Stimulated activated CD4-positive, alpha-beta T cell treated with anti-CD3 and anti-CD28 coated beads, Interleukin-1b, Interleukin-23, amount 100 ng/mL, for 48 hours (primary cell): ENCODE results near the gene RNF151.

Experiments used
- DNase-seq: peaks from one replicate; pipeline ENCODE4 v3.0.0-alpha.2; 2020

RNF151 gene

DNA sequence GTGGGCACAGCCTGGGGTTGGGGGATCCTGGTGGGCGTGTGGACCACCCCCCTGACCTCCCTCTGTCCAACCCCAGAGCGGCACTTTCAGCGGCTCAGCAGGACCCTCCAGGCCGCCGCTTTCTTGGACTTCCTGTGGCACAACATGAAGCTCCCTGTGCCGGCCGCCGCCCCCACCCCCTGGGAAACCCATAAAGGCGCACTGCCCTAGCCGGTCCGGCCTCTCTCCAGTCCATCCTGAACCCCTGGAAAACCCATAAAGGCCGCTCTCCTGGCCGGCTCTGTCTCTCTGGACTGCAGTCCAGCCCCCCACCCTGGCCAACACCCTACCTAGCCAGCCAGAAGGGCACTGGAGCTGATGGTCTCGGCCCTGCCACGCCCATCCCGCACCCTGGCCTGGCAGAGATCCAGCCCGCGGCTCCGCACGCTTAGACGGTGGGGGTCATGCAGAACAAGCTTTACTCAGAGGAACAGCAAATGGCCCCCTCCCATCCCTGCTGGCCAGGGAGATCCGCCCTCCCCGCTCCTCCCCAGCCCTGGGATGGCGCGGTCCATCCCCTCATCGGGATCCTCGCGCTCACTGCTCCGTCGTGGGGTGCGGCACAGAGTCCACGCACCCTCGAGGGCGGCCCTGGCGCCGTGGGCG lies 11.9 kb downstream of the RNF151 start:
- DNase-seq = no peak

DNA sequence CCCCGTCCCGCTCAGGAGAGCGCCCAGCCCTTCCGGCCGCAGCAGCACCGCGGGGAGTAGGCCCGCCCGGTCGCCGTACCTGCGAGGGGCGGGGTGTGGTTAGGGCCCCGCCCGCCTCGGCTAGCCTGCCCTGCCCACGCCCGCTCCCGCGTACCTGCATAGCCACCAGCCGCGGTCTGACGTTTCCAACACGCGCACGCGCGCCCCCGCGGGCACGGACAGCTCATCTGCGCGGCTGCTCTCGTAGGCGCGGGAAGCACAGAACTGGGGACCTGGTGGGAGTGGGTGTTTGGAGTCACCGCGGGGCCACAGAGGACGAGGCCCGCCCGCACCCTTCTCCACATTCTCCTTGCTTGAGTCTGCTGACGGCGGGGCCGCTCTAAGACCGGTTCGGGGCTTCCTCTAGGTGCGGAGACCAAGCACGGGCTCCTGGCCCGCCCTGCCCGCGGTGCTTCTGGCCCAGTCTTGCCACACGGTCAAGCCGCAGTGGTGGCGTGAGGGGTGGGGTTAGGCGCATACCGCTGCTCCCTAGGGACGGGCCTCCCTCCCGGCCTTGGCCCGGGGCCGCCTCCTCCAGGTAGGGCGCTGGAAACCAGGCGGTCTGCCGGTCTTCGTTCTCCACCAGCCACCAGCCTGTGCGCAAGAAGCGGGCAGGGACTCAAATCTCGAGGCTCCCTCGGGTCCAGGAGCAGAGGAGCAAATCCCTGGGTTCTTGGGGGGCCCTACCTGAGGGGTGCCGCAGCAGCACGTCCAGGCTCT lies 12.8 kb downstream of the RNF151 start:
- DNase-seq = peak; percentile 40

DNA sequence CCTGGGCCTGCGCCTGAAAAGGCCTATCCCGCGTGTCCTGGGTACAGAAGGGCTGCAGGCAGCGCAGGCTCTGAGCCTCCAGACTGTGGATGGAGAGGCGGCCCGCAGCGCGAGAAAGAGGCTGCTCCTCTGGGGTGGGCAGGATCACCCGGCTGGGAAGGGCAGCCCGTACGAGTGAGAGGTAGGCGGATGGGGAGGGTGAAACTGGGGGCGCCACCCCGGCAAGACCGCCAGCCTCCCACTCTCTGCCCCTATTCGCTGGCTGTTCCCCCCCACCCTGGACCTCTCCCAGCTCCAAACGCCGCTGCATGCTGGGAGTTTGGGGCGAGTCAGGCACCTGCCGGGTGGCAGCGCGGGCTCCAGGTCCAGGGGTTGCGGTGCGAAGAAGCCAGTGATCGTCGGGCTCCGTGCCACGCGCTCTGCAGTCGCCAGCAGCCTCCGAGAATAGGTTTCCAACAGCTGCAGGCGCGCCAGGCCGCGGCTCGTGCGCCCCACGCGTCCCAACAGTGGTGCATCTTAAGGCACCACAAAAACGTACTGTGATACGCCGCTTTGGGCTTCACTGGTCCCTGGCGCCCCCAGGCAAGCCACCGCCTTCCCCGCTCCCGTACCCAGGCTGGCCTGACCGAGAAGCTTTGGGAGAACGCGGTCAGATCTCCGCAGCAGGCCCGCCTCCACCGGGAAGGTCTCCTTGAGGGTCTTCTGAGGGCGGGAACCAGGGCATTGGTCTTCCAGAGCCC lies 13.5 kb downstream of the RNF151 start:
- DNase-seq = no peak

DNA sequence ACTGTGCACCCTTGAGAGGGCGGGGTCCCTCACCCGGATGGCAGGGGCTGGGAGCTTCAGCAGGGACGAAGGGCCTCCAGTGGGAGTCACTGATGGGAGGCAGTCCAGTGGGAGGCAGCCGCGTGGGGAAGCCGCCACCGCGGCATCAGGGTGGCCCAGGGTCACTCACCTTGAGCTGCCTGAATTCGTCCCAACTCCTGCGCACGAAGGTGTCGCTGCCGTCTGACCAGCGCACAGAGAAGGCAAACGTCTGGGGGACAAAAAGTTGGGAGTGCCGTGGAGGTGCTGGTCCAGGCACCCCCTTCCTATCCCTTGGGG lies 14.1 kb downstream of the RNF151 start:
- DNase-seq = no peak

DNA sequence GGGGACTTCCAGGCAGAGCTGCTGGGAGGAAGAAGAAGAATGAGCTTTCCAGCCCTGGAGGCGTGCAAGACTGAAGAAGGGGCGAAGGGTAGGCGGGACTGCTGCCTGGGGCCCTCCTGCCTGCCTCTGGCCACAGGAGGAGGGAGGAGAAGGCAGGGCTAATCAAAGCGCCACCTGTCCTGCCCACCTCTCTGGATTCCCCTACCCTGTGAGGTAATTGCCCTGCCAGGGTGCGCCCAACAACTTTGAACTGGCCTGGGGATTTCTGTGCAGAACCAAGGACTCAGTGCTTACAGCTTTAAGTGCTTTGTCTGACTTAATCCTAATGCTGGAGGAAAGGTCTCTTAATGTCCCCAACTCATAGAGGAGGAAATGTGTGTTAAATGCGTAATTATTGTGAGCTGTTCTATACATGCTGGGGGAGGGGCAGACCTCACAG lies 14.8 kb downstream of the RNF151 start, which contains the start of gene NOXO1:
Gene NOXO1, minus strand, starts transcription at position 72 of the 439 bp plus-strand sequence. CDS start 290 bp downstream, outside the sequence.
- no peak for DNase-seq

GRCh38 chr16:1982013-1982433 lies 15.4 kb downstream of the RNF151 start:
- no peak for DNase-seq

- no peak for DNase-seq
These were observed 16.4 kb downstream of the RNF151 start for GRCh38 chr16:1982991-1983543.

GRCh38 chr16:1983544-1984346 lies 17.1 kb downstream of the RNF151 start, which contains the start of gene GFER:
Gene GFER (plus strand): TSS chr16:1984193. CDS start chr16:1984219, 26 bp downstream.
- DNase-seq = peak; percentile 70

GRCh38 chr16:1984347-1985225 lies 17.9 kb downstream of the RNF151 start:
- DNase-seq = no peak

DNA sequence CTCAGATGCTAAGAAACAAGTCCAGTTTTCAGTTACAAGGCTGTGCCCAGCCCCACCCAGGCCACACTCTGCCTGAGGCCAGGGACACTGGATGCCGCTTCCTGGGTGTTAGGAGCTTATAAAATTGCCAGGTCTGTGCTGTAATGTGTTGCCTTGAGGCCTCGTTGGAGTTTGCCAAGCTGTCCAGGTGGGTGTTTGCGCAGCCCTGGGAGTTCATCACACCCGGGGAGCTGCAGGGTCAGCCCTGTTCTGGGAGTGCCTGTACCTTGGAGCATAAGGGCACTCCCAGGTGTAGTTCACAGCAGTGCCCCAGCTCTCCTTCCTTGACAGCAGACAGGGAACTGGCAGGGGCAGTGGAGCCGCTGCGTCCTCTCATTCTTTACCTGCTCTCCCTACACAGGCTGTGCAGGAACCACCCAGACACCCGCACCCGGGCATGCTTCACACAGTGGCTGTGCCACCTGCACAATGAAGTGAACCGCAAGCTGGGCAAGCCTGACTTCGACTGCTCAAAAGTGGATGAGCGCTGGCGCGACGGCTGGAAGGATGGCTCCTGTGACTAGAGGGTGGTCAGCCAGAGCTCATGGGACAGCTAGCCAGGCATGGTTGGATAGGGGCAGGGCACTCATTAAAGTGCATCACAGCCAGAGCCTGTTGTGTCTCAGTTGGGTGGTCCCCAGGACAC lies 19.0 kb downstream of the RNF151 start:
- no peak for DNase-seq

- no peak for DNase-seq
These were observed 20.5 kb downstream of the RNF151 start for GRCh38 chr16:1987198-1987597.

DNA sequence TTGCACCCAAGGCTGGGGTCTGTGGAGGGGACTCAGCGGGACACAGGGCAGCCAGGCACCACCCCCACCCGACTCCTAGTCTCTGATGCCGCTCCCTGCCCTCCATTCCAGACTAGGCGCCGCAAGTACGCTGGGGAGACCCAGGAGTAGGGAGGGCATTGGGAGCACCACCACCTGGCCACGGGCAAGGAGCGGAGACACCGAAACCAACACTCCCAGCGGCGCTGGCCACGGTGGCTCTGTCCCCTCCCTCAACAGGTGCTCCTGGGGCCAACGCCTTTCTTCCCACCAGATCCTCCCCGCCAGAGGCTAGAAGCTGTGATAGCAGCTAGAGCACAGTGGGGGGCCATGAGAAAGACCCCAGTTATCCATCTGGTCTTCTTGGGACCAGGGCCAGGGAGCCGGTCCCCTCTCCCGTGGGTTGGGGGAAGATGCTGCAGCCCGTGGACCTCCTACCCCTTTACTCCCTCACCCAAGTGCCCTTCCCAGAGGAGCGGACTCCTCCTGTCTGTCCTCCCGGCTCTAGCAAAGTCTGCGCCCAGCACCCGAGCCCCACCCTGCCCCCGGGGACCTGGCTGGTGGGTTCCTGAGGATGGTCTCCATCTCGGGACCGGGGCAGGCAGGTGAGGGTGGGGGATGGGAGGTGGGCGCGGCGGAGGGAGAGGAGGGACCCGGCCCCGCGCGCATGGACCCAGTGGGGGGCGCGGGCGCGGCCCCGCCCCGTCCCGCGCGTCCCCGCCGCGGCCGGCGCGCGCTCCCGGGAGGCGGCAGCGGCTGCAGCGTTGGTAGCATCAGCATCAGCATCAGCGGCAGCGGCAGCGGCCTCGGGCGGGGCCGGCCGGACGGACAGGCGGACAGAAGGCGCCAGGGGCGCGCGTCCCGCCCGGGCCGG lies 22.8 kb downstream of the RNF151 start, which contains the start of gene SYNGR3:
Gene SYNGR3, plus strand, starts transcription at position 762 of the 892 bp plus-strand sequence. CDS start 133 bp downstream, outside the sequence.
- no peak for DNase-seq

GRCh38 chr16:1990101-1990350 lies 23.4 kb downstream of the RNF151 start:
- DNase-seq = no peak

GRCh38 chr16:1990351-1991134 lies 23.9 kb downstream of the RNF151 start:
- no peak for DNase-seq

DNA sequence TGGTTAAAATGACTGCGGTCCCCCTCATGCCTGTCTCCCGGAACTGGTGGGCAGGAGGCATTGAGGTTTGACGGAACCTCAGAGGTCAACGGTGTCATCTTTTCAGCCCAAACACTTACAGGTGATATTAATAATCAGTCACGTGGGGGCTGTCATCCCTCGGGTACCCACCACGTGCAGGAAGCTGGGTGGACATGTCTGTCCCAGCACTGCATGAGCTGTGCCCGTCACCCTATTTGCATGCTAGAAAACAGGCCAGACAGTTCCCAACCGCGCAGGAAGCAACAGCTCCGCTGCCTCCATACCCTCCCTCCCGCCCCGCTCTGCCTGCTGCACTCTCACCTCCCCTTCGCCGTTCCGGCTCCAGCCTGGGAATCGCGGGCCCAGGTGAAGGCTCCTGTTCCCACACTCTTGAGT lies 24.5 kb downstream of the RNF151 start:
- DNase-seq = peak; percentile 47

- DNase-seq = no peak
These were observed 24.9 kb downstream of the RNF151 start for GRCh38 chr16:1991588-1991947.

DNA sequence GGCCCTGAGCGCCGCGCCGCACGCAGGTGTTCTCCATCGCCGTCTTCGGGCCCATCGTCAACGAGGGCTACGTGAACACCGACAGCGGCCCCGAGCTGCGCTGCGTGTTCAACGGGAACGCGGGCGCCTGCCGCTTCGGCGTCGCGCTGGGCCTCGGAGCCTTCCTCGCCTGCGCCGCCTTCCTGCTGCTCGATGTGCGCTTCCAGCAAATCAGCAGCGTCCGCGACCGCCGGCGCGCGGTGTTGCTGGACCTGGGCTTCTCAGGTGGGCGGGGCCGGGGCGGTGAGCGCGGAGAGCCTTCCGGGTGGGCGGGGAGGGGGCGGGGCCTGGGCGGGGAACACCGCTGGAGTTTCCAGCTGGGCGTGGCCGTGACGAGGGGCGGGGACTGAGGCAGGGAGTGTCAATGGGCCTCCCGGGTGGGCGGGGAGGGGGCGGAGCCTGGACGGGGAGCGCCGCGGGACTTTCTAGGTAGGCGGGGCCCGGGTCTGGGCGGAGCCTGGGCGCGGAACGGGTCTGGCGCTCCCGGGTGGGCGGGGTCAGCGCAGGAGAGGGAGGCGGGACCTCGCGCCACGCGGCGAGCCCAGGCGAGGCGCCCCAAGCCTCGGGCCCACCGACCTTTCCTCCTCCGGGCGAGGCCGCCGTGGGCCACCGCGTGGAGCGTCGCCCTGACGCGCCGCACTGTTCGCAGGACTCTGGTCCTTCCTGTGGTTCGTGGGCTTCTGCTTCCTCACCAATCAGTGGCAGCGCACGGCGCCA lies 25.5 kb downstream of the RNF151 start:
- peak; percentile 98 for DNase-seq

DNA sequence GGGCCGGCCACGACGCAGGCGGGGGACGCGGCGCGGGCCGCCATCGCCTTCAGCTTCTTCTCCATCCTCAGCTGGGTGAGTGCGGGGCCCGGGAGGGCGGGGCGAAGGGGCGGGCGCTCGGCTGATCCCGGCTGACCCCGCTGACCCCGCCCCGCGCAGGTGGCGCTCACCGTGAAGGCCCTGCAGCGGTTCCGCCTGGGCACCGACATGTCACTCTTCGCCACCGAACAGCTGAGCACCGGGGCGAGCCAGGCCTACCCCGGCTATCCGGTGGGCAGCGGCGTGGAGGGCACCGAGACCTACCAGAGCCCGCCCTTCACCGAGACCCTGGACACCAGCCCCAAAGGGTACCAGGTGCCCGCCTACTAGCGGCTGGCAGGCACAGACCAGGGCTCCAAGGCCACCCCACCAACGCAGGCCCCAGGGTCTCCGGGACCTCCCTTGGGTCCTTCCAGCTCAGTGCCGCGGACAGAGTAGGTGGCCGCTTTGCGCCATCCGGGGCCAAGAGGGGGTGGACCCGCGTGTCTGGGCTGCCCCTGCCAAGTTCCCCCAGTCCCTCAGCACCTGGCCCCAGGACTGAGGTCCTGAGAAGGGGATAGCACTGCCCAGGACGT lies 26.2 kb downstream of the RNF151 start:
- DNase-seq = no peak
